Peyer's patch (tissue), 4 donors: Measurements from ENCODE around the gene TRIM5.
"Not testable (repeated sequence)": the region's sequence is repeated elsewhere in the genome, so short reads cannot be mapped to it uniquely, and the experiment has no call there.

Experiments used
- POLR2A ChIP-seq, 2 donors: fragments of 450-650 bp; IDR thresholded peaks; one replicate each; pipeline ENCODE4 v1.5.1; 2017; ENCODE audit warnings: antibody characterized with exemption in 2 of 2, mild to moderate bottlenecking in 2 of 2, moderate library complexity in 2 of 2
- TF ChIP-seq, protein P1 (sequence below), 6 experiments: fragments of 450-650 bp in 4 of 6; fragments of 200-600 bp in 2 of 6; sonication (generic) in 1 of 6; IDR thresholded peaks; one replicate each; pipeline ENCODE4 v1.5.1; 2017 to 2019; ENCODE audit warnings: antibody characterized with exemption in 6 of 6, mild to moderate bottlenecking in 3 of 6, moderate library complexity in 1 of 6

DNA sequence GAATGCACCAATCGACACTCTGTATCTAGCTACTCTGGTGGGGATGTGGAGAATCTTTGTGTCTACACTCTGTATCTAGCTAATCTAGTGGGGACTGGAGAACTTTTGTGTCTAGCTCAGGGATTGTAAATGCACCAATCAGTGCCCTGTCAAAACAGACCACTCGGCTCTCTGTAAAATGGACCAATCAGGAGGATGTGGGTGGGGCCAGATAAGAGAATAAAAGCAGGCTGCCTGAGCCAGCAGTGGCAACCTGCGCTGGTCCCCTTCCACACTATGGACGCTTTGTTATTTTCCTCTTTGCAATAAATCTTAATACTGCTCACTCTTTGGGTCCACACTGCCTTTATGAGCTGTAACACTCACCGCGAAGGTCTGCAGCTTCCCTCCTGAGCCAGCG is 1.3 kb downstream of the TRIM5 start:
- TF ChIP-seq, protein P1, sequence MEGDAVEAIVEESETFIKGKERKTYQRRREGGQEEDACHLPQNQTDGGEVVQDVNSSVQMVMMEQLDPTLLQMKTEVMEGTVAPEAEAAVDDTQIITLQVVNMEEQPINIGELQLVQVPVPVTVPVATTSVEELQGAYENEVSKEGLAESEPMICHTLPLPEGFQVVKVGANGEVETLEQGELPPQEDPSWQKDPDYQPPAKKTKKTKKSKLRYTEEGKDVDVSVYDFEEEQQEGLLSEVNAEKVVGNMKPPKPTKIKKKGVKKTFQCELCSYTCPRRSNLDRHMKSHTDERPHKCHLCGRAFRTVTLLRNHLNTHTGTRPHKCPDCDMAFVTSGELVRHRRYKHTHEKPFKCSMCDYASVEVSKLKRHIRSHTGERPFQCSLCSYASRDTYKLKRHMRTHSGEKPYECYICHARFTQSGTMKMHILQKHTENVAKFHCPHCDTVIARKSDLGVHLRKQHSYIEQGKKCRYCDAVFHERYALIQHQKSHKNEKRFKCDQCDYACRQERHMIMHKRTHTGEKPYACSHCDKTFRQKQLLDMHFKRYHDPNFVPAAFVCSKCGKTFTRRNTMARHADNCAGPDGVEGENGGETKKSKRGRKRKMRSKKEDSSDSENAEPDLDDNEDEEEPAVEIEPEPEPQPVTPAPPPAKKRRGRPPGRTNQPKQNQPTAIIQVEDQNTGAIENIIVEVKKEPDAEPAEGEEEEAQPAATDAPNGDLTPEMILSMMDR (IDR thresholded peaks at IDR 0.05) = not testable (repeated sequence)
- TF ChIP-seq POLR2A (IDR thresholded peaks at IDR 0.05) = peak in 1 of 2 donors; percentile 32
